ENCODE data around the gene ANKRD18B.
"Not testable (repeated sequence)": the region's sequence is repeated elsewhere in the genome, so short reads cannot be mapped to it uniquely, and the experiment has no call there.

The ANKRD18B gene

DNA sequence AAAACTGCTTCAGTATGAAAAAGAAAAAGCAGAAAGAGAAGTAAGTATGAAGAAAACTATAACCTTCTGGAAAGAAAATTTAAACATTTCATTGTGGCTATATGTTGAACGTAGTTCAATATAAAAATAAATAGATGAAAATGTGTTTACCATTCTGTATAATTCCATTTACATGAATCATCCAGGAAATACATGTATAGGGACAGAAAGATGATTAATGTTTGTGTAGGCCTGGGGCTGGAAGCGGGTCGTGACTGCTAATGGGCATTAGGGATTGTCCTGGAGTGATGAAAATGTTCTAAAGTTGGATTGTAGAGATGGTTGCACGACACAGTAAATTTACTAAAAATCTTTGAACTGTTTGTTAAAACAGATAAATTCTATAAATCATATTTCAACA lies 24.8 kb downstream of the ANKRD18B start:
- not testable (repeated sequence) for H2BK12ac ChIP-seq (ENCODE audit: low read length in 2 of 2); H3K79me1 ChIP-seq (replicated peaks; ENCODE audit: low read length, poor library complexity, severe bottlenecking); H4K91ac ChIP-seq (ENCODE audit: low read length); H3K18ac ChIP-seq (ENCODE audit: low read depth in 1 of 2, low read length in 2 of 2); H3K4ac ChIP-seq (ENCODE audit: low read depth in 1 of 2, low read length in 2 of 2); H2AFZ ChIP-seq (ENCODE audit: low read depth, low read length); H2BK120ac ChIP-seq (ENCODE audit: low read depth, low read length); H3K27me3 ChIP-seq (ENCODE audit: control insufficient read depth in 1 of 2, insufficient read depth in 1 of 2, low read length in 2 of 2); H3K4me1 ChIP-seq (ENCODE audit: control insufficient read depth, insufficient read depth, low read depth, low read length); H4K8ac ChIP-seq (ENCODE audit: low read length); H3K4me3 ChIP-seq (ENCODE audit: insufficient read depth in 1 of 2, low read depth in 1 of 2, low read length in 2 of 2); H3K36me3 ChIP-seq (ENCODE audit: control insufficient read depth in 1 of 2, insufficient read depth in 2 of 2, low read depth in 1 of 2, low read length in 2 of 2); H2BK5ac ChIP-seq (ENCODE audit: low read depth, low read length, poor library complexity, severe bottlenecking); H3K14ac ChIP-seq (ENCODE audit: low read length in 2 of 2); H2BK15ac ChIP-seq (ENCODE audit: low read depth, poor library complexity, severe bottlenecking); H3K4me2 ChIP-seq (ENCODE audit: low read length, poor library complexity, severe bottlenecking); H3K27ac ChIP-seq (ENCODE audit: low read length, poor library complexity, severe bottlenecking); DNase-seq; H3K23ac ChIP-seq (ENCODE audit: low read length in 2 of 2); H3K9me3 ChIP-seq (ENCODE audit: control insufficient read depth, low read length); H2AK5ac ChIP-seq (ENCODE audit: low read length, severe bottlenecking); H3K9ac ChIP-seq (ENCODE audit: low read length)
- 42% methylated on average over 2 of the region's 4 CpGs for WGBS

GRCh38 chr9:33549418-33549817 lies 25.4 kb downstream of the ANKRD18B start:
- not testable (repeated sequence) for H4K91ac ChIP-seq (ENCODE audit: low read length)

GRCh38 chr9:33551183-33551582 lies 27.1 kb downstream of the ANKRD18B start:
- H3K4me1 ChIP-seq (ENCODE audit: control insufficient read depth, insufficient read depth, low read depth, low read length); H3K9me3 ChIP-seq (ENCODE audit: control insufficient read depth, low read length); H3K4me2 ChIP-seq (ENCODE audit: low read length, poor library complexity, severe bottlenecking); H2AK5ac ChIP-seq (ENCODE audit: low read length, severe bottlenecking); H3K36me3 ChIP-seq (ENCODE audit: control insufficient read depth in 1 of 2, insufficient read depth in 2 of 2, low read depth in 1 of 2, low read length in 2 of 2); DNase-seq; H3K9ac ChIP-seq (ENCODE audit: low read length); H4K91ac ChIP-seq (ENCODE audit: low read length); H2BK5ac ChIP-seq (ENCODE audit: low read depth, low read length, poor library complexity, severe bottlenecking); H2BK12ac ChIP-seq (ENCODE audit: low read length in 2 of 2); H3K18ac ChIP-seq (ENCODE audit: low read depth in 1 of 2, low read length in 2 of 2); H3K4me3 ChIP-seq (ENCODE audit: insufficient read depth in 1 of 2, low read depth in 1 of 2, low read length in 2 of 2); H3K23ac ChIP-seq (ENCODE audit: low read length in 2 of 2); H3K4ac ChIP-seq (ENCODE audit: low read depth in 1 of 2, low read length in 2 of 2); H3K79me1 ChIP-seq (replicated peaks; ENCODE audit: low read length, poor library complexity, severe bottlenecking); H3K27ac ChIP-seq (ENCODE audit: low read length, poor library complexity, severe bottlenecking); H2BK120ac ChIP-seq (ENCODE audit: low read depth, low read length); H3K14ac ChIP-seq (ENCODE audit: low read length in 2 of 2); H3K27me3 ChIP-seq (ENCODE audit: control insufficient read depth in 1 of 2, insufficient read depth in 1 of 2, low read length in 2 of 2); H4K8ac ChIP-seq (ENCODE audit: low read length); H2BK15ac ChIP-seq (ENCODE audit: low read depth, poor library complexity, severe bottlenecking); H2AFZ ChIP-seq (ENCODE audit: low read depth, low read length): not testable (repeated sequence)

More at GRCh38 chr9:33549418-33549817, 25.4 kb downstream of the ANKRD18B start:
- H2BK15ac ChIP-seq (ENCODE audit: low read depth, poor library complexity, severe bottlenecking); H4K8ac ChIP-seq (ENCODE audit: low read length); H2BK5ac ChIP-seq (ENCODE audit: low read depth, low read length, poor library complexity, severe bottlenecking); H3K4me3 ChIP-seq (ENCODE audit: insufficient read depth in 1 of 2, low read depth in 1 of 2, low read length in 2 of 2); H2AK5ac ChIP-seq (ENCODE audit: low read length, severe bottlenecking); H3K9ac ChIP-seq (ENCODE audit: low read length); H2BK12ac ChIP-seq (ENCODE audit: low read length in 2 of 2); H3K18ac ChIP-seq (ENCODE audit: low read depth in 1 of 2, low read length in 2 of 2); H3K23ac ChIP-seq (ENCODE audit: low read length in 2 of 2); H3K4ac ChIP-seq (ENCODE audit: low read depth in 1 of 2, low read length in 2 of 2); H3K14ac ChIP-seq (ENCODE audit: low read length in 2 of 2); H3K36me3 ChIP-seq (ENCODE audit: control insufficient read depth in 1 of 2, insufficient read depth in 2 of 2, low read depth in 1 of 2, low read length in 2 of 2); H2AFZ ChIP-seq (ENCODE audit: low read depth, low read length); H3K4me1 ChIP-seq (ENCODE audit: control insufficient read depth, insufficient read depth, low read depth, low read length); H3K4me2 ChIP-seq (ENCODE audit: low read length, poor library complexity, severe bottlenecking); H2BK120ac ChIP-seq (ENCODE audit: low read depth, low read length); H3K27me3 ChIP-seq (ENCODE audit: control insufficient read depth in 1 of 2, insufficient read depth in 1 of 2, low read length in 2 of 2); H3K9me3 ChIP-seq (ENCODE audit: control insufficient read depth, low read length); H3K79me1 ChIP-seq (replicated peaks; ENCODE audit: low read length, poor library complexity, severe bottlenecking): not testable (repeated sequence)
- peak; percentile 1 for DNase-seq
- H3K27ac ChIP-seq (ENCODE audit: low read length, poor library complexity, severe bottlenecking), result peak overlapping the region; percentile 51
- 86% methylated on average over 3 of the region's 3 CpGs for WGBS

DNA sequence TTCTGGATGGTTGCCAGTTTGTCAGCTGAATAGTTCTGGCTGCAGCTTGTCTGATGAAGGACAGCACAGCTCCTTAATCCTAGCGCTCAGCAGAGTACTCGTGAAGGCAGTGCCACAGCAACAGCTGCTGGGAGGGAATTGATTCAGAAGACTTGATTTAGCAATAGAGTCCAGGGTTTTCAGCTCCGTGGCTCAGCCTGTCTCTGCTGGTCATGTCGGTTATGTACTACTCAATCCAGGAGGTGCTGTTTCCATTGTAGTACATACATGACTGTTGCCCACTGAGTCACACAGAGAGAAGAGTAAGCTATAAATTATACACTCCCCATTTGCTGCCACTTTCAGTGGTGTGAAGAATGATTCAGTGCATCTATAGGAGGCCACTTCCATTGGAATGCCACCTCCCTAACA lies 28.3 kb downstream of the ANKRD18B start:
- not testable (repeated sequence) for H3K27ac ChIP-seq (ENCODE audit: low read length, poor library complexity, severe bottlenecking); H2BK120ac ChIP-seq (ENCODE audit: low read depth, low read length); H3K14ac ChIP-seq (ENCODE audit: low read length in 2 of 2); H3K9ac ChIP-seq (ENCODE audit: low read length); H2AK5ac ChIP-seq (ENCODE audit: low read length, severe bottlenecking); H3K4me1 ChIP-seq (ENCODE audit: control insufficient read depth, insufficient read depth, low read depth, low read length); H3K36me3 ChIP-seq (ENCODE audit: control insufficient read depth in 1 of 2, insufficient read depth in 2 of 2, low read depth in 1 of 2, low read length in 2 of 2); H3K18ac ChIP-seq (ENCODE audit: low read depth in 1 of 2, low read length in 2 of 2); H3K9me3 ChIP-seq (ENCODE audit: control insufficient read depth, low read length); H2BK5ac ChIP-seq (ENCODE audit: low read depth, low read length, poor library complexity, severe bottlenecking); H3K79me1 ChIP-seq (replicated peaks; ENCODE audit: low read length, poor library complexity, severe bottlenecking); H2BK15ac ChIP-seq (ENCODE audit: low read depth, poor library complexity, severe bottlenecking); H4K91ac ChIP-seq (ENCODE audit: low read length); H2AFZ ChIP-seq (ENCODE audit: low read depth, low read length); H3K23ac ChIP-seq (ENCODE audit: low read length in 2 of 2); H3K4me2 ChIP-seq (ENCODE audit: low read length, poor library complexity, severe bottlenecking); H4K8ac ChIP-seq (ENCODE audit: low read length); H3K27me3 ChIP-seq (ENCODE audit: control insufficient read depth in 1 of 2, insufficient read depth in 1 of 2, low read length in 2 of 2); H3K4me3 ChIP-seq (ENCODE audit: insufficient read depth in 1 of 2, low read depth in 1 of 2, low read length in 2 of 2); H3K4ac ChIP-seq (ENCODE audit: low read depth in 1 of 2, low read length in 2 of 2); H2BK12ac ChIP-seq (ENCODE audit: low read length in 2 of 2)
- WGBS, result 60% methylated on average over 2 of the region's 4 CpGs
- DNase-seq, result peak; percentile 54

Measured in mesenchymal stem cell (in vitro differentiated cells and primary cell).